Panc1 (cell line): ENCODE data around the gene DNPEP. TPM values are rescaled to one million over a fixed set of nuclear protein-coding genes. Genes with fewer than 3 reads are reported as not detected.

Experiments
- ATAC-seq: fragments of 200-7000 bp; cut with Tn5 transposase; 2 replicates; pipeline ENCODE4 v1.9.1; 2020; ENCODE audit warnings: mild to moderate bottlenecking, moderate library complexity
- BruUV-seq: library from RNA; stranded (reverse); fragments of 400-500 nt; replicated peaks from 2 replicates; lab custom pipeline; 2021; lab: Mats Ljungman, UMichigan
- CTCF ChIA-PET: fragments of 300-600 bp; sonication (Branson Sonifier 250); formaldehyde crosslinking; loops from one replicate; lab custom pipeline; 2022; ENCODE audit warnings: antibody characterized with exemption; lab: Charles Lee
- POLR2A ChIA-PET: fragments of 300-600 bp; sonication (Branson Sonifier 250); formaldehyde crosslinking; loops from one replicate; lab custom pipeline; 2022; ENCODE audit warnings: antibody characterized with exemption; lab: Charles Lee
- DNase-seq: peaks from one replicate; pipeline ENCODE4 v3.0.0-alpha.2; 2010; ENCODE audit warnings: low read depth, low spot score
- H3K27ac ChIP-seq: 2 replicates; pipeline ENCODE4 v1.5.1; 2011; ENCODE audit warnings: mild to moderate bottlenecking, low read length, inconsistent platforms
- H3K27me3 ChIP-seq: fragments of 200-500 bp; sonication (Bioruptor generic); 2 replicates; pipeline ENCODE4 v1.6.0; 2014; ENCODE audit warnings: low read length, inconsistent platforms; ENCODE audit not compliant: control insufficient read depth, insufficient read depth
- H3K36me3 ChIP-seq: fragments of 200-500 bp; sonication (Bioruptor generic); 2 replicates; pipeline ENCODE4 v1.5.1; 2014; ENCODE audit warnings: inconsistent platforms, mild to moderate bottlenecking, low read length, moderate library complexity; ENCODE audit not compliant: control insufficient read depth, insufficient read depth
- H3K4me1 ChIP-seq: 2 replicates; pipeline ENCODE4 v1.5.1; 2011; ENCODE audit warnings: inconsistent platforms, mild to moderate bottlenecking, low read length, moderate library complexity; ENCODE audit not compliant: control insufficient read depth, insufficient read depth
- H3K4me3 ChIP-seq, 2 experiments: 2 replicates each; pipeline ENCODE4 v1.5.1; 2011 to 2012; ENCODE audit warnings: low read depth in 2 of 2, low read length in 2 of 2, mild to moderate bottlenecking in 2 of 2, inconsistent platforms in 1 of 2, moderate library complexity in 1 of 2
- H3K9me3 ChIP-seq: fragments of 200-500 bp; sonication (Bioruptor generic); 2 replicates; pipeline ENCODE4 v1.5.1; 2014; ENCODE audit warnings: low read depth, mild to moderate bottlenecking, inconsistent platforms, low read length, moderate library complexity; ENCODE audit not compliant: control insufficient read depth, insufficient read depth
- POLR2AphosphoS5 ChIP-seq: IDR thresholded peaks from 2 replicates; pipeline ENCODE4 v1.6.1; 2012; ENCODE audit warnings: mild to moderate bottlenecking, low read depth, low read length, moderate library complexity
- SIN3A ChIP-seq: IDR thresholded peaks from 2 replicates; pipeline ENCODE4 v1.6.1; 2012; ENCODE audit warnings: low read depth, mild to moderate bottlenecking, low read length, moderate library complexity, borderline replicate concordance; ENCODE audit not compliant: insufficient read depth
- TCF7L2 ChIP-seq: IDR thresholded peaks from 2 replicates; pipeline ENCODE4 v1.6.1; 2011; ENCODE audit warnings: mild to moderate bottlenecking, low read depth, low read length, inconsistent platforms
- in situ Hi-C: cut with HindIII; loops from 2 replicates; pipeline ENCODE4 v1.10.0; 2016; ENCODE audit warnings: low sequenced_read_pairs, low pct_unique_long_range_greater_than_20kb
- intact Hi-C: fragments of 100-400 bp; cut with micrococcal nuclease; formaldehyde crosslinking; loops from one replicate; pipeline ENCODE4 v1.10.0; 2022; ENCODE audit not compliant: unreplicated experiment
- total RNA-seq: library from RNA; stranded (reverse); gene quantifications from one replicate; pipeline ENCODE4 v1.2.1, GENCODE V29; 2021; ENCODE audit not compliant: unreplicated experiment
- TF ChIP-seq, protein P1 (sequence below): fragments of 450-650 bp; IDR thresholded peaks from 2 replicates; pipeline ENCODE4 v1.5.1; 2017; ENCODE audit warnings: mild to moderate bottlenecking
- TF ChIP-seq, protein P2 (sequence below), 2 experiments: IDR thresholded peaks; 2 replicates each; pipeline ENCODE4 v1.6.1; 2011 to 2012; ENCODE audit warnings: low read depth in 2 of 2, control low read depth in 1 of 2, low read length in 1 of 2, mild to moderate bottlenecking in 1 of 2, moderate library complexity in 1 of 2; ENCODE audit not compliant: insufficient read depth in 1 of 2

Gene DNPEP
- total RNA-seq, 1 experiment from 2014 or later, result 107 TPM

DNA sequence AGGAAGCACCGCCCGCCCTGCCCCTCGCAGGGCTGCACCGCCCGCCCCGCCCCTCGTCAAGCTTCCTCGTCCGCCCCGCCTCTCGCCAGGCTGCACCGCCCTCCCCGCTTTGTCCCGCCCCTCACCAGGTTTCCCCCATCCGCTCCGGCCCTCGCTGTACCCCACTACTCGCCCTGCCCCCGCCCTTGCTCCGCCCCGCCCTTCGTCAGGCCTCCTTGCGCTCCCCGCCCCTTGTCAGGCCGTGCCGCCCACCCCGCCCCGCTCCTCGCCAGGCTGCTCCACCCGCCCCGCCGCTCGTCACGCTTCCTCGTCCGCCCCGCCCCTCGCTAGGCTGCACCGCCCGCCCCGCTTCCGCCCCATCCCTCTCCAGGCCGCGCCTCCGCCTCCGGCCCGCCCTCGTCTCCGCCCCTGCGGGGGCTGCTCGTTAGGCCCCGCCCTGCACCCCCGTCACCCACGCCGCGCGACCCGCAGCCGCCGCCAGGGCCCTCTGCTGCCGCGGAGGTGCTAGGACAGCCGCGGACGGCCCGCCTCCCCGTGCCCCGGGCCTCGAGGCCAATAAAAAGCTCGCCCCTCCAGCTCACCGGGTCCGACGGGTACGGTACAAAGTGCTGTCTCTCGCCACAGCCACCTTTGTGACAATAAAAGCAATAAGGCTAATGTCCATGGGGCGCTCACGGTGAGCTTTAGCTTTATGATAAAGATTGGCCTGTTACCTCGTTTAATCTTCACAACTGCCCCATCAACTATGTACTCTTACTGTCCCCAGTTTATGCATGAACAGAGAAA lies 602 bp upstream of the DNPEP start:
- ChIA-PET CTCF (interaction anchor here (0.6 to 1.5 kb wide), 16 partner anchors 14 to 266 kb away, joined by 3 to 8 read pairs (median 5); no protein-coding TSS in a partner anchor), POLR2A (interaction anchor here (0.6 to 0.9 kb wide), 7 partner anchors 10 to 372 kb away, joined by 3 to 13 read pairs (median 5); partner anchors contain the start of gene GMPPA)
- Histone ChIP-seq H3K36me3 (peaks cover 6% of the 10 kb centered on the region), H3K4me1 (peaks cover 12% of the 10 kb centered on the region), H3K9me3 (no peaks in the 10 kb centered on the region), H3K27ac (peak overlapping the region; percentile 87), H3K4me3 (peak overlapping the region; percentile 51), H3K27me3 (no peaks in the 10 kb centered on the region)
- no peak for TF ChIP-seq POLR2AphosphoS5
- TF ChIP-seq, protein P1, sequence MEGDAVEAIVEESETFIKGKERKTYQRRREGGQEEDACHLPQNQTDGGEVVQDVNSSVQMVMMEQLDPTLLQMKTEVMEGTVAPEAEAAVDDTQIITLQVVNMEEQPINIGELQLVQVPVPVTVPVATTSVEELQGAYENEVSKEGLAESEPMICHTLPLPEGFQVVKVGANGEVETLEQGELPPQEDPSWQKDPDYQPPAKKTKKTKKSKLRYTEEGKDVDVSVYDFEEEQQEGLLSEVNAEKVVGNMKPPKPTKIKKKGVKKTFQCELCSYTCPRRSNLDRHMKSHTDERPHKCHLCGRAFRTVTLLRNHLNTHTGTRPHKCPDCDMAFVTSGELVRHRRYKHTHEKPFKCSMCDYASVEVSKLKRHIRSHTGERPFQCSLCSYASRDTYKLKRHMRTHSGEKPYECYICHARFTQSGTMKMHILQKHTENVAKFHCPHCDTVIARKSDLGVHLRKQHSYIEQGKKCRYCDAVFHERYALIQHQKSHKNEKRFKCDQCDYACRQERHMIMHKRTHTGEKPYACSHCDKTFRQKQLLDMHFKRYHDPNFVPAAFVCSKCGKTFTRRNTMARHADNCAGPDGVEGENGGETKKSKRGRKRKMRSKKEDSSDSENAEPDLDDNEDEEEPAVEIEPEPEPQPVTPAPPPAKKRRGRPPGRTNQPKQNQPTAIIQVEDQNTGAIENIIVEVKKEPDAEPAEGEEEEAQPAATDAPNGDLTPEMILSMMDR, result peak; percentile 79
- ATAC-seq, result peak; percentile 88
- DNase-seq, result no peak
- BruUV-seq, result no TSS peak
- intact Hi-C loops (no loop called here), in situ Hi-C loops (no loop called here)

DNA sequence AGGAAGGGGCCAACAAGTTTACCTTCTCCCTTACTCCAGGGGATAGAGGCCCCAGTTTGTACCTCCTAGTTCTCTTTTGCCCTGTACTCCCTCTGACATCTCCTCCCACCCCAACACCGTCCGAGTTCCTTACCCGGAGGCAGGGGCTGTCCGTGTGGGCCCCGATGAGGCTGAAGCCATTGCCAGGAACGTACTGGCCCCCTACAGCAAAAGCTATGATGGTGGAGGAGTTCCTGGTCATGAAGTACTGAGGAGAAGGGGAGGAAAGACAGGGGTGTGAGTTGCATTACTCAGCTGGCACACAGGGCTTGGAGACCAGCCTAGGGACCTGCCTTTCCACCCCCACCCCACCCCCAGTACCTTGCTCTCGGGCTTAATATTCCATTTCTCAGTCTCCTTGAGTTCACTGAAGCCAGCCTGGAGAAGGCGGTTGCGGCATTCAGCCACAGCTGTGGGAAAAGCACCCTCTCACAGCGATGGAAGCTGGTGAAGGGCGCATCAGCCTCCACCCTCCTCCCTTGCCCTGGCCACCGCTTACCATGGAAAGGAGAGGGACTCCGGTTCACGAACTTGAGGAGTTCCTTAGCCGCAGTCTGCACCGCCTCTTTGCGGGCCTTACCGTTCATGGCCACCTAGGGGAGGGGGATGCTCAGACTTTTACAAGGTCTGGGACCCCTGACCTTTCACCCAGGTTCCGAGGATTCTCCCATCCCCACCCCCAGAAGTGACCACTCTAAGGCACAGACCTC lies 1.0 kb downstream of the DNPEP start:
- peak overlapping the region; percentile 92 for H3K27ac ChIP-seq
- peak overlapping the region; percentile 85 to 92 for H3K4me3 ChIP-seq
- in situ Hi-C loops (no loop called here), intact Hi-C loops (no loop called here)
- no peak for ATAC-seq
- TF ChIP-seq POLR2AphosphoS5, result no peak
- TF ChIP-seq, protein P2, sequence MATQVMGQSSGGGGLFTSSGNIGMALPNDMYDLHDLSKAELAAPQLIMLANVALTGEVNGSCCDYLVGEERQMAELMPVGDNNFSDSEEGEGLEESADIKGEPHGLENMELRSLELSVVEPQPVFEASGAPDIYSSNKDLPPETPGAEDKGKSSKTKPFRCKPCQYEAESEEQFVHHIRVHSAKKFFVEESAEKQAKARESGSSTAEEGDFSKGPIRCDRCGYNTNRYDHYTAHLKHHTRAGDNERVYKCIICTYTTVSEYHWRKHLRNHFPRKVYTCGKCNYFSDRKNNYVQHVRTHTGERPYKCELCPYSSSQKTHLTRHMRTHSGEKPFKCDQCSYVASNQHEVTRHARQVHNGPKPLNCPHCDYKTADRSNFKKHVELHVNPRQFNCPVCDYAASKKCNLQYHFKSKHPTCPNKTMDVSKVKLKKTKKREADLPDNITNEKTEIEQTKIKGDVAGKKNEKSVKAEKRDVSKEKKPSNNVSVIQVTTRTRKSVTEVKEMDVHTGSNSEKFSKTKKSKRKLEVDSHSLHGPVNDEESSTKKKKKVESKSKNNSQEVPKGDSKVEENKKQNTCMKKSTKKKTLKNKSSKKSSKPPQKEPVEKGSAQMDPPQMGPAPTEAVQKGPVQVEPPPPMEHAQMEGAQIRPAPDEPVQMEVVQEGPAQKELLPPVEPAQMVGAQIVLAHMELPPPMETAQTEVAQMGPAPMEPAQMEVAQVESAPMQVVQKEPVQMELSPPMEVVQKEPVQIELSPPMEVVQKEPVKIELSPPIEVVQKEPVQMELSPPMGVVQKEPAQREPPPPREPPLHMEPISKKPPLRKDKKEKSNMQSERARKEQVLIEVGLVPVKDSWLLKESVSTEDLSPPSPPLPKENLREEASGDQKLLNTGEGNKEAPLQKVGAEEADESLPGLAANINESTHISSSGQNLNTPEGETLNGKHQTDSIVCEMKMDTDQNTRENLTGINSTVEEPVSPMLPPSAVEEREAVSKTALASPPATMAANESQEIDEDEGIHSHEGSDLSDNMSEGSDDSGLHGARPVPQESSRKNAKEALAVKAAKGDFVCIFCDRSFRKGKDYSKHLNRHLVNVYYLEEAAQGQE (IDR thresholded peaks at IDR 0.05; ENCODE audit: insufficient read depth in 1 of 2, low read depth in 2 of 2, low read length in 1 of 2), result no peak
- no peak for TF ChIP-seq TCF7L2
- no peak for TF ChIP-seq SIN3A
- TF ChIP-seq, protein P1, result no peak
- peaks cover 12% of the 10 kb centered on the region for H3K4me1 ChIP-seq
- ChIA-PET CTCF (interaction anchor here (1.4 kb wide), 1 partner anchor 16 kb away, joined by 6 read pairs; no protein-coding TSS in a partner anchor), POLR2A (interaction anchor here (0.9 kb wide), 1 partner anchor 211 kb away, joined by 3 read pairs; the partner anchor contains the start of gene STK11IP)
- no peaks in the 10 kb centered on the region for H3K27me3 ChIP-seq
- H3K36me3 ChIP-seq, result peaks cover 6% of the 10 kb centered on the region
- no TSS peak for BruUV-seq
- H3K9me3 ChIP-seq, result no peaks in the 10 kb centered on the region
- no peak for DNase-seq
